T-helper 2 cell treated with Interferon-gamma antibody and Interleukin-4, amounts not matched to agents 5 μg/mL and 100 μg/mL, for 36 hours (primary cell): ENCODE results near the gene SH3BP4.

ENCODE experiments used
- DNase-seq: peaks from one replicate; pipeline ENCODE4 v3.0.0; 2021; ENCODE audit warnings: low spot score
- H3K27ac Mint-ChIP-seq: one replicate; pipeline ENCODE4 v1.8.0; 2021; ENCODE audit warnings: mild to moderate bottlenecking, mixed read lengths
- H3K27me3 Mint-ChIP-seq: one replicate; pipeline ENCODE4 v1.8.0; 2021; ENCODE audit warnings: low read depth, mixed read lengths
- H3K36me3 Mint-ChIP-seq: one replicate; pipeline ENCODE4 v1.8.0; 2021; ENCODE audit warnings: low read depth, mixed read lengths
- H3K4me1 Mint-ChIP-seq: one replicate; pipeline ENCODE4 v1.8.0; 2021; ENCODE audit warnings: low read depth, mixed read lengths
- H3K4me3 Mint-ChIP-seq: one replicate; pipeline ENCODE4 v1.8.0; 2022; ENCODE audit warnings: mild to moderate bottlenecking, moderate library complexity, mixed read lengths
- H3K9me3 Mint-ChIP-seq: one replicate; pipeline ENCODE4 v1.8.0; 2021; ENCODE audit warnings: mixed read lengths

The SH3BP4 gene

DNA sequence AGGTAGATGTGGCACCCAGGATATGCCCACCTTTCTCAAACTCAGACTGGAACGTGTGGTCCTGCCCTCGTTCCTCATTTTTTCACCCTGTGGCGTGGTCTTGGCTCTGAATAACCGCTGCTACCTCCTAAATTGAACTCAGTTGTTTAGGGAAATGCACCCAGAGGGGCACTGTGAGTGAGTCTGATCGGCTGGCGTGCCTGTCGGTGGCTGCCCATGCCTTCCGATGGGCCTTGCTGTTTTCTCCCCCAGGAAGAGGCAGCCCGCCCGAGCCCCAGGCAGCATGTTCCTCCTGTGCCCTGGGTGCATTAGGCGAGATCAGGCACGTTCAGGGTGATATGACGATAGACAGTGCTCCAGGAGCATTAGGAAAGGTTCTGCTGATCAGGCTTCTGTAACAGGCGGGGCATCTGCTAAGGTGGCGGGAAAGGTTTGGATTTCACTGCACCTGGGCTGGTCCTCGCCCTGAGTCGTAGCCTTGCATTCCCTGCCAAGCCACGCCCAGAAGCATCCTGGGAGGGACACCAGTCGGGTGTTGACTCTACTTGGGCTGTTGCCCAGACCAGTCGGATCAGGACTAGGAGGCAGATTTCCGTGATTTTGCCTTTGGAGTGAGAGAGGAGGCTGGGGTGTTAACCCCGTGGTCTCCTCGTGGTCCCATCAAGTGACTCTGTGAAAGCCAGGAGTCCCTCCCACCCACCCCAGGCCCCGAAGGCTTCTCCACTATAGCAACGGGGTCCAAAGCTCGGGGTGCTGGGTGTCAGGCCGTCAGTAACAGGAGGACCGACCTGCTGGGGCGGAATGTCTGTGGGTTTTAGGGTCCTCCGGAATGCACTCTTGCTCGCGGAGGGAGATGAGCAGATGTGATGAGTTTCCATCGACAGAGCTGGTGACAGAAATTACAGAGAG, 75.1 kb downstream of the SH3BP4 start:
- Mint-ChIP-seq H3K9me3 (no peaks in the 10 kb centered on the region), H3K27me3 (no peaks in the 10 kb centered on the region), H3K27ac (no peak overlapping the region), H3K36me3 (no peaks in the 10 kb centered on the region), H3K4me3 (no peak overlapping the region), H3K4me1 (no peaks in the 10 kb centered on the region)
- DNase-seq: no peak

DNA sequence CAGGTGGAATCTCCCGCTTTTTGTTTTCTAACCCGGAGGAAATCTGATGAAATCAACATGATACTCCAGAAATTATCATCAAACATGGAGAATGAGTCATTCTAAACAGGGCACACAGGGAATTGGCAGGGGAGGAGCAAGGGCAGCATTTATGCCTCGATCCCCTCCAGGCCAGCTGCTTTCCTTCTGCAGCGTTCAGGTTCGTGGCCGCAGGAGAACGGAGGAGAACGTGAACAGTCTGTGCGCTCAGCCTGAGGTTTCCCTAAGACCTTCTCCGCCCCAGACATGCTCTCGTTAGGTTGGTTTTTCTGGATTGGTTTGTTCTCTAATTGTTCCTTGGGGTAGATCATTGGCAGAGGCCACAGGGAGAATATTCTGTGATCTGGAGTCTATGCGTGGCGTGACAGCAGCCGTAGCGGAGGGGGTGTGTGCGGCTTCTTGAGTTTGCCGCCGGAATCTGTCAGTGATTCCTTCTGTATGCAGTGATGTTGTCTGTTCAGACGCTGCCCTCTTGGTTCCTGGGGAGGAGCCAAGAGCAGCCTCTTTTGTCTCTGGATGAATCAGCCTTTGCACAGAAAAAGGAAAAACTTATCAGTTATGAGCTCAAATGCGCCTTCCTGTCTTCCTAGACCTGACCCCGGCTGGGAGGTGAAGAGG, 75.9 kb downstream of the SH3BP4 start:
- no peaks in the 10 kb centered on the region for H3K4me1 Mint-ChIP-seq
- H3K4me3 Mint-ChIP-seq: no peak overlapping the region
- H3K36me3 Mint-ChIP-seq: no peaks in the 10 kb centered on the region
- no peak overlapping the region for H3K27ac Mint-ChIP-seq
- H3K27me3 Mint-ChIP-seq: no peaks in the 10 kb centered on the region
- no peak for DNase-seq
- no peaks in the 10 kb centered on the region for H3K9me3 Mint-ChIP-seq

DNA sequence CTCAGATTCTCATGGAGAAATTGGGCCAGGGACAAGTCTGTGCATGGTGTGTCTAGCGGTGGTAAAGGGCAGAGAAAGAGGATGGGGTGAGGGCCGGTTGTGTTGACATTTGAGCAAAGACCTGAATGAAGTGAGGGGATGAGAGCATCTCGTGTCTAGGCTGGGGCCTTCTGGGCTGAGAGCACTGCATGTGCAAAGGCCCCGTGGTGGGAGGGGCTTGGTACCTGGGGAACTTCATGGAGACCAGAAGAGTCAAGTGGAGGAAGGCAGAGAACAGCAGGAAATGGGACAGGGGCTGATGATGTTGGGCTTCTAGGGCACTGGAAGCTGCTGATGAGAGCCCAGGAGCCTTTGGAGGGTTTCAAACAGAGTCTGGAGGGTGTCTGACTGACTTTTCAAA, 76.8 kb downstream of the SH3BP4 start:
- H3K27ac Mint-ChIP-seq: no peak overlapping the region
- H3K4me3 Mint-ChIP-seq: no peak overlapping the region
- no peaks in the 10 kb centered on the region for H3K27me3 Mint-ChIP-seq

DNA sequence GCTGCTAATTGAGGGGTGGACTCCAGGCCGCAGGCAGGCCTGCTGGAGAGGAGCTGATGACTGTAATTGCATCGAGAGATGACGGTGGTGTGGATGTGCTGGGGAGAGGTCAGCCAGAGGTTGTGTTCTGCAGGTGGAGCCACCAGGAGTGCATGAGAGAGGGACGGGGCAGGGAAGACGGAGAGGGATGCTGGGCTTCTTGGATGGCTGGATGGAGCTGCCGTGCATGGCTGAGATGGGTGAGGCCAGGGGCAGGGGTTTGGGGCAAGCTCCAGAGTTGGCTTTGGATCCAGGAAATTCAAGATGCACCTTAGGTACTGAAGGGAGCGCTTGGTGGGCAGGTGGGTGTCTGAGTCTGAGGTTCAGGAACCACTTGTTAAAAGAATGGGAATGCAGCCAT, 77.2 kb downstream of the SH3BP4 start:
- no peaks in the 10 kb centered on the region for H3K9me3 Mint-ChIP-seq
- H3K36me3 Mint-ChIP-seq: no peaks in the 10 kb centered on the region
- H3K4me1 Mint-ChIP-seq: no peaks in the 10 kb centered on the region
- DNase-seq: no peak
- H3K27ac Mint-ChIP-seq: no peak overlapping the region
- no peak overlapping the region for H3K4me3 Mint-ChIP-seq
- H3K27me3 Mint-ChIP-seq: no peaks in the 10 kb centered on the region

More for the DNA sequence above, 76.8 kb downstream of the SH3BP4 start:
- H3K4me1 Mint-ChIP-seq: no peaks in the 10 kb centered on the region
- no peaks in the 10 kb centered on the region for H3K9me3 Mint-ChIP-seq
- no peaks in the 10 kb centered on the region for H3K36me3 Mint-ChIP-seq
- no peak for DNase-seq

DNA sequence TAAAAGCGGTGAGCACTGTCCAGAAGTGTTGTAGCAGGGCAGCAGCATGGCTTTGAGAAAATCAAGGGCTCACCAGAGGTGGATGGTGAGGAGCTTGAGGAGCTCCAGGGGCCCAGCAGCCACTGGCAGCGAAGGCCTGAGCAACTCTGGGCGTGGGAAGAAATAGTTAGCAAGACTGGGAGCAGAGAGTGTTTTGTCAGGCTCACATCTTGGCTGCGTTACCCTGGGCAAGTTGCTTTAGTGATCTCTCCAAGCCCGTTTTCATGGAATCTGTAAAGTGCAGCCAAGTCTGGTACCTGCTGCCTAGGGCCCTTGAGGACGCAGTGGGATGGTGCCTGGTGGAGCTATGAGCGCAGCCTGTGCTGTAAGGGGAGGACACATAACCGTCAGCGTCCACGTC, 78.3 kb downstream of the SH3BP4 start:
- Mint-ChIP-seq H3K27ac (no peak overlapping the region), H3K36me3 (no peaks in the 10 kb centered on the region), H3K27me3 (no peaks in the 10 kb centered on the region), H3K4me1 (no peaks in the 10 kb centered on the region), H3K4me3 (no peak overlapping the region), H3K9me3 (no peaks in the 10 kb centered on the region)
- DNase-seq: no peak

DNA sequence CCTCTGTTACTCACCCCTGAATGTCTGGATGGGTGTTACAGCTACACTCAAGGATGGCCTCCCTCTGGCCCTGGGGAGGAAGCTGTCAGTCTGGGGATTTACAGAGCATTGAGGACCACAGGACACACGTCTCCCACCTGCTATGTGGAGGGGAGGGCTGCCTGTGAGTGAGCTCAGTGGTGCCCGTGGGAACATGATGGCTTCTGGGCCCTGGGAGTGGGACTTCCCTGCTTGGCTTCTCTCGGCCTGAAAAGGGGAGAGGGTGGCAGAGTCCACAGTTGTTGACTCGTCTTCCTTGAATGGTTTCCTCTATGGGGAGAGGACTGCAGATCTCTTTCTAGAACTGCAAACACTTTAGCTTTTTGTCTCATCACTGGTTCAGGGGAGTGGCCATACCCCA, 79.1 kb downstream of the SH3BP4 start:
- Mint-ChIP-seq H3K9me3 (no peaks in the 10 kb centered on the region), H3K4me3 (no peak overlapping the region), H3K4me1 (no peaks in the 10 kb centered on the region), H3K27me3 (no peaks in the 10 kb centered on the region), H3K27ac (no peak overlapping the region), H3K36me3 (no peaks in the 10 kb centered on the region)
- DNase-seq: no peak

DNA sequence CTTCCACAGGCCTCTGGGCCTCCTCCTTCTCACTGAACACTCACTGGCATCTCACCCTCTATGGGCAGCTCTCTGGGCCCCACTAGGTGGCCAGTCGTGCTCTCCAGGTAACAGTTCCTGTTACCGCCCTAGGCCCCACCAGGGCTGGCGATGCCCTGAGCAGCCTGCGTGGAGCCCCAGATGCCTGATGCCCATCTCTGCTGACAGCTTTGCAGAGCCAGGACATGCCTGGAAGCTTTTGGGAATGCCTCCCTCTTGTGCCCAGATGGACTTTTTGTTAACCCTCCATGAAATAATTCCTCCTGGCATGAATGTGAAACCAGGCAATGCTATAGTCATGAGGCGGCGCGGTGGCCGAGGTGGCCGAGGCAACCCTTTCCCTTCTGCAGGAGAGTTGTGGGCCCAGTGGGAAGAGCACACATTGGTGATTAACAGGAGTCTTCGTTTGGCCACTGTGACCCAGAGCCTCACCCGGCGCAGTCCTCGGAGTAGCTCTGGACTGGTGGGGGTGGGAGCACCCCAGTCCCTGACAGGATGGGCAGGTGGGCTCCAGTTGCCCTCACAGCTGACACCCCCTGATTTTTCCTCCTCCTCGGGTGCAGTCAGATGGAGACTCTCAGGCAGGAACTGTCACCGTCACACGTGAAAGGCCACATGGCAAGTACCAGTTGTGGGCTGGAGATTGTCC, 80.0 kb downstream of the SH3BP4 start:
- Mint-ChIP-seq H3K9me3 (no peaks in the 10 kb centered on the region), H3K4me3 (no peak overlapping the region), H3K36me3 (no peaks in the 10 kb centered on the region), H3K27me3 (no peaks in the 10 kb centered on the region), H3K4me1 (no peaks in the 10 kb centered on the region), H3K27ac (no peak overlapping the region)
- DNase-seq: no peak

DNA sequence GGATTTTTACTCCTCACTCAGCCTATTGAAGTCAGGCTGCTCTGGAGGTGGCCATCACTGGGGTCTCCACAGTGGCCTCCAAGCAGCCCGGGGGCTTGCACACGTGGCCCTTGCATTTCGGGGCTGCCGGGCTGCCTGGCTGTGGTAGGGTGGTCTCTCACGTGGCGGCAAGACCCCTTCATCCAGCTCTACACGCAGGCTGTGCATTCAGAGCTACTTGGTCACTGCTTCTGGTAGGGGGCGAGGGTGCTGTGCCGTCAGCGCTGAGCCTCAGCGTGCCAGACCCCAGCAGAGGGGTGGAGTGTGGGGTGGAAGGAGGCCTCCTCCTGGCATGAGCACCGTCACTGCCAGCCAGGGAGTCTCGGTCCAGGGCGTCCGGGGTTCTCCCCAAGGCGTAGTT, 80.6 kb downstream of the SH3BP4 start:
- Mint-ChIP-seq H3K4me3 (no peak overlapping the region), H3K9me3 (no peaks in the 10 kb centered on the region), H3K27ac (no peak overlapping the region), H3K4me1 (no peaks in the 10 kb centered on the region), H3K27me3 (no peaks in the 10 kb centered on the region), H3K36me3 (no peaks in the 10 kb centered on the region)
- DNase-seq: no peak

DNA sequence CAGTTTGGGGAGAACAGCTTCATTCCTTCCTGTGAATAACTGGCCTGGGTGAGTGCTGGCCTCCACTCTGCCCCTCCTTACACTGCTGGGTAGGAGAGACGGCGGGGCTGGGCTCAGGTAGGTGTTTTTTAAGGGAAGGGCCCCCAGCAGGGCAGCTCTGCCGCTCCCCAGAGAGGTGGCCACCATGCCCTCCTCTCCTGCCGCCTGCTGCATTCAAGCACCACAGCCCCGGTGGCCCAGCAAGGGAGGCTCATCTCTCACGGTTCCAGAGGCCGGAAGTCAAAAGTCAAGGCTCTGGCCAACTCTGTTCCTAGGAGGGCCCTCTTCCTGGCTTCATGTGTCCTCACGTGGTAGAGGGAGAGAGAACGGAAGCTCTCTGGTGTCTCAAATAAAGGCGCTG, 81.1 kb downstream of the SH3BP4 start:
- H3K36me3 Mint-ChIP-seq: no peaks in the 10 kb centered on the region
- H3K4me3 Mint-ChIP-seq: no peak overlapping the region
- H3K9me3 Mint-ChIP-seq: no peaks in the 10 kb centered on the region
- H3K4me1 Mint-ChIP-seq: no peaks in the 10 kb centered on the region
- H3K27ac Mint-ChIP-seq: no peak overlapping the region
- H3K27me3 Mint-ChIP-seq: no peaks in the 10 kb centered on the region
- no peak for DNase-seq

DNA sequence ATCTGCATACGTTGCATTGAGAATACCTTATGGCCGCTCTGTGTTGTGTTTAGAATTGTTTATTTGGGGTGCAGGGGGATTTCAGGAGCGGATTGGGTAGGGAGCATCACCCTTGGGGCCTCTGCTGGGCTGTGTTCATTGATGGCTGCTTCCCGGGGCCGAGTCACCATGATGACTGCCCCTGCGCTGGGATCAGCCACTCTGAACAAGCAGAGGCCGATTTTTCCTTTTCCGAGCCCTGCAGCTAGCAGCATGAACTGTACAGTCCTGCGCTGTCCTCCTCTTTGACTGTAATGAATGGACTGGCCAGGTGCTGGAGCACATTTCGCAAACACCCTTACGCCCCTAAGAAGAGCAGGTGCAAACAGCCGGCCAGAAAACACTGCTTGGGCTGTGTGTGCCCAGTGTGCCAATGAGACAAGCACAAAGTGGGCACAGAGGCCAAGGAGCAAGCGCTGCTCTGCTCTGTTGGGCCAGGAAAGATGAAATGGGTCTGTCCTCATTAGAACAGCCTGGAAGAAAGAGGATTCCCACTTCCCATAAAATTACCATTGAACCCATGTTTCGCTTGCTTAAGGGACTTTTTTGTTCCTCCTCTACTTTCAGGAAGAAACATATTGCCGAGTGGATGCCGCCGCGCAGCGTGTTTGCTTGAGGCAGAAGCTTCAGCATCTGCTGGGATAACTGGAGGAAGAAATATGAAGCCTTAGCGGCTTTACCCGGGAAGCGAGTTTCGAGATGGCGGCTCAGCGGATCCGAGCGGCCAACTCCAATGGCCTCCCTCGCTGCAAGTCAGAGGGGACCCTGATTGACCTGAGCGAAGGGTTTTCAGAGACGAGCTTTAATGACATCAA, 82.7 kb downstream of the SH3BP4 start:
- Mint-ChIP-seq H3K27ac (no peak overlapping the region), H3K4me1 (no peaks in the 10 kb centered on the region), H3K9me3 (no peaks in the 10 kb centered on the region), H3K27me3 (no peaks in the 10 kb centered on the region), H3K36me3 (no peaks in the 10 kb centered on the region), H3K4me3 (no peak overlapping the region)
- DNase-seq: no peak

DNA sequence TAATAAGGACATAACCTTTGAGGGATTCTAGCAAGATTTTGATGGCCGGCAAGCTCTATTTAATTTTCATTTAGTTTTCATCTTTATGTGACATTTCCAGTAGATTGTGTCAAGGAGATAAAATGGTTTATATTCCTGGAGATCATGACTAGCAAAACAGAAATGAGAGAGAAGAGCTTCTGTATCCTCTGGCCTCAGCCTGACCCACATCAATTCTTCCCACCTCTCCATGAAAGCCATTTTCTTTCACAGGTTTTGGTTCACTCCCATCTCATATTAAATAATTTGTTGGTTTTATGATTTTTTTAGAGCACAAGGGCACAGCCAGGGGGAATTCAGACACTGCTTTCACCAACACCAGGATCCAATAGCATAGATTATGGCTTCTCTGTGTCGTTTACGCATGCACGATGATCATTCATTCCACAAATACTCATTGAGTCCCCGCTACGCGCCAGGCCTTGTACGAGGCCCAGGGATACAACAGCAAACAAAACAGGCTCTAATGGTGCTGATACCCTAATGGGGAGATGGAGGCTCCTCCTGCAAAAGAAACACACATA, 85.9 kb downstream of the SH3BP4 start:
- no peaks in the 10 kb centered on the region for H3K36me3 Mint-ChIP-seq
- no peak overlapping the region for H3K27ac Mint-ChIP-seq
- no peaks in the 10 kb centered on the region for H3K27me3 Mint-ChIP-seq
- H3K9me3 Mint-ChIP-seq: no peaks in the 10 kb centered on the region
- H3K4me1 Mint-ChIP-seq: no peaks in the 10 kb centered on the region
- DNase-seq: no peak
- no peak overlapping the region for H3K4me3 Mint-ChIP-seq

DNA sequence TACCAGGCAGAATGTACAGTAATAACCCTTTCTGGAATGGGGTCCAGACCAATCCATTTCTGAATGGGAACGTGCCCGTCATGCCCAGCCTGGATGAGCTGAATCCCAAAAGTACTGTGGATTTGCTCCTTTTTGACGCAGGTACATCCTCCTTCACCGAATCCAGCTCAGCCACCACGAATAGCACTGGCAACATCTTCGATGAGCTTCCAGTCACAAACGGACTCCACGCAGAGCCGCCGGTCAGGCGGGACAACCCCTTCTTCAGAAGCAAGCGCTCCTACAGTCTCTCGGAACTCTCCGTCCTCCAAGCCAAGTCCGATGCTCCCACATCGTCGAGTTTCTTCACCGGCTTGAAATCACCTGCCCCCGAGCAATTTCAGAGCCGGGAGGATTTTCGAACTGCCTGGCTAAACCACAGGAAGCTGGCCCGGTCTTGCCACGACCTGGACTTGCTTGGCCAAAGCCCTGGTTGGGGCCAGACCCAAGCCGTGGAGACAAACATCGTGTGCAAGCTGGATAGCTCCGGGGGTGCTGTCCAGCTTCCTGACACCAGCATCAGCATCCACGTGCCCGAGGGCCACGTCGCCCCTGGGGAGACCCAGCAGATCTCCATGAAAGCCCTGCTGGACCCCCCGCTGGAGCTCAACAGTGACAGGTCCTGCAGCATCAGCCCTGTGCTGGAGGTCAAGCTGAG, 89.6 kb downstream of the SH3BP4 start:
- no peaks in the 10 kb centered on the region for H3K9me3 Mint-ChIP-seq
- peaks cover 6% of the 10 kb centered on the region for H3K4me1 Mint-ChIP-seq
- no peaks in the 10 kb centered on the region for H3K36me3 Mint-ChIP-seq
- H3K4me3 Mint-ChIP-seq: no peak overlapping the region
- H3K27me3 Mint-ChIP-seq: no peaks in the 10 kb centered on the region
- H3K27ac Mint-ChIP-seq: no peak overlapping the region
- DNase-seq: no peak
